SK-N-MC (cell line): ENCODE data around the gene DLG2.

Experiments
- DNase-seq: peaks from one replicate; pipeline ENCODE4 v3.0.0-alpha.2; 2011; ENCODE audit warnings: low read depth, low spot score
- H3K27ac ChIP-seq: fragments of 200-600 bp; sonication (generic); 2 replicates; pipeline ENCODE4 v1.5.1; 2016; ENCODE audit warnings: mixed run types
- H3K36me3 ChIP-seq: fragments of 200-600 bp; sonication (generic); 2 replicates; pipeline ENCODE4 v1.6.1; 2017; ENCODE audit warnings: antibody characterized with exemption, low read length, mixed read lengths; ENCODE audit not compliant: insufficient read depth
- H3K4me3 ChIP-seq: fragments of 200-600 bp; sonication (generic); 2 replicates; pipeline ENCODE4 v1.5.1; 2016
- H3K9ac ChIP-seq: fragments of 200-600 bp; sonication (generic); 2 replicates; pipeline ENCODE4 v1.8.0; 2017; ENCODE audit warnings: mixed run types, mixed read lengths; ENCODE audit not compliant: insufficient read length
- H3K9me3 ChIP-seq: fragments of 200-600 bp; sonication (generic); 2 replicates; pipeline ENCODE4 v1.6.1; 2017; ENCODE audit warnings: low read depth, mild to moderate bottlenecking, antibody characterized with exemption, low read length, moderate library complexity, mixed read lengths
- EZH2 ChIP-seq: fragments of 200-600 bp; sonication (generic); IDR thresholded peaks from one replicate; pipeline ENCODE4 v1.6.1; 2017; ENCODE audit warnings: antibody characterized with exemption
- FOXP2 ChIP-seq: optimal IDR thresholded peaks from 2 replicates; pipeline ENCODE3; 2011; ENCODE audit warnings: mild to moderate bottlenecking, moderate library complexity; ENCODE audit not compliant: insufficient read depth; ENCODE audit errors: extremely low read length, control extremely low read depth
- POLR2AphosphoS5 ChIP-seq: IDR thresholded peaks from 2 replicates; pipeline ENCODE4 v1.6.1; 2012; ENCODE audit warnings: mild to moderate bottlenecking, low read depth, low read length, borderline replicate concordance

The DLG2 gene

GRCh38 chr11:84526250-84526649 is 1100.9 kb downstream of the DLG2 start:
- DNase-seq: no peak
- TF ChIP-seq POLR2AphosphoS5 (no peak), FOXP2 (no peak), EZH2 (no peak)
- no peak overlapping the region for H3K27ac ChIP-seq
- H3K4me3 ChIP-seq: no peak overlapping the region
- H3K9ac ChIP-seq: no peak overlapping the region
- H3K9me3 ChIP-seq: no peaks in the 10 kb centered on the region
- no peaks in the 10 kb centered on the region for H3K36me3 ChIP-seq

- peak; percentile 50 for DNase-seq
- no peak overlapping the region for H3K4me3 ChIP-seq
- TF ChIP-seq POLR2AphosphoS5 (no peak), EZH2 (no peak), FOXP2 (no peak)
- no peaks in the 10 kb centered on the region for H3K36me3 ChIP-seq
- H3K9me3 ChIP-seq: no peaks in the 10 kb centered on the region
- H3K27ac ChIP-seq: peak overlapping the region; percentile 82
- no peak overlapping the region for H3K9ac ChIP-seq
Measured at GRCh38 chr11:84524422-84525051, 1102.6 kb downstream of the DLG2 start.

- H3K4me3 ChIP-seq: no peak overlapping the region
- DNase-seq: no peak
- TF ChIP-seq EZH2: no peak
- TF ChIP-seq POLR2AphosphoS5: no peak
- TF ChIP-seq FOXP2: no peak
- H3K9me3 ChIP-seq: no peaks in the 10 kb centered on the region
- peak overlapping the region; percentile 22; the same call in 1 of the 2 replicates for H3K27ac ChIP-seq
- no peaks in the 10 kb centered on the region for H3K36me3 ChIP-seq
- no peak overlapping the region for H3K9ac ChIP-seq
Measured at GRCh38 chr11:84522331-84522730, 1104.8 kb downstream of the DLG2 start.

GRCh38 chr11:84518631-84519183 is 1108.4 kb downstream of the DLG2 start:
- DNase-seq: no peak
- Histone ChIP-seq H3K4me3 (no peak overlapping the region), H3K9ac (no peak overlapping the region), H3K9me3 (no peaks in the 10 kb centered on the region), H3K36me3 (no peaks in the 10 kb centered on the region), H3K27ac (peak overlapping the region; percentile 26; the same call in 1 of the 2 replicates)
- no peak for TF ChIP-seq POLR2AphosphoS5
- no peak for TF ChIP-seq FOXP2
- TF ChIP-seq EZH2: no peak

GRCh38 chr11:84514436-84514835 is 1112.7 kb downstream of the DLG2 start:
- TF ChIP-seq FOXP2 (no peak), POLR2AphosphoS5 (no peak), EZH2 (no peak)
- H3K27ac ChIP-seq: no peak overlapping the region
- no peak overlapping the region for H3K4me3 ChIP-seq
- H3K9me3 ChIP-seq: no peaks in the 10 kb centered on the region
- no peak overlapping the region for H3K9ac ChIP-seq
- H3K36me3 ChIP-seq: no peaks in the 10 kb centered on the region
- DNase-seq: no peak

- Histone ChIP-seq H3K4me3 (no peak overlapping the region), H3K27ac (no peak overlapping the region), H3K9me3 (no peaks in the 10 kb centered on the region), H3K36me3 (no peaks in the 10 kb centered on the region), H3K9ac (no peak overlapping the region)
- no peak for DNase-seq
- no peak for TF ChIP-seq FOXP2
- TF ChIP-seq EZH2: no peak
- no peak for TF ChIP-seq POLR2AphosphoS5
Measured at GRCh38 chr11:84503503-84503902, 1123.6 kb downstream of the DLG2 start.

- no peak overlapping the region for H3K27ac ChIP-seq
- no peak for DNase-seq
- H3K9me3 ChIP-seq: no peaks in the 10 kb centered on the region
- no peak overlapping the region for H3K4me3 ChIP-seq
- H3K9ac ChIP-seq: no peak overlapping the region
- no peaks in the 10 kb centered on the region for H3K36me3 ChIP-seq
- no peak for TF ChIP-seq FOXP2
- no peak for TF ChIP-seq POLR2AphosphoS5
- no peak for TF ChIP-seq EZH2
Measured at GRCh38 chr11:84501750-84502149, 1125.4 kb downstream of the DLG2 start.

GRCh38 chr11:84497981-84498411 is 1129.1 kb downstream of the DLG2 start:
- H3K27ac ChIP-seq: no peak overlapping the region
- no peak for TF ChIP-seq FOXP2
- TF ChIP-seq POLR2AphosphoS5: no peak
- TF ChIP-seq EZH2: no peak
- H3K4me3 ChIP-seq: no peak overlapping the region
- H3K9ac ChIP-seq: no peak overlapping the region
- H3K36me3 ChIP-seq: no peaks in the 10 kb centered on the region
- H3K9me3 ChIP-seq: no peaks in the 10 kb centered on the region
- no peak for DNase-seq

GRCh38 chr11:84497181-84497580 is 1130.0 kb downstream of the DLG2 start:
- H3K27ac ChIP-seq: no peak overlapping the region
- H3K4me3 ChIP-seq: no peak overlapping the region
- no peaks in the 10 kb centered on the region for H3K36me3 ChIP-seq
- no peak for DNase-seq
- no peak overlapping the region for H3K9ac ChIP-seq
- no peaks in the 10 kb centered on the region for H3K9me3 ChIP-seq
- no peak for TF ChIP-seq FOXP2
- no peak for TF ChIP-seq EZH2
- TF ChIP-seq POLR2AphosphoS5: no peak
